ENCODE data around the gene SMIM28.

- TF ChIP-seq CTCF (IDR thresholded peaks at IDR 0.05) (no peak), POLR2A (IDR thresholded peaks at IDR 0.05) (no peak), EP300 (IDR thresholded peaks at IDR 0.05) (no peak)
Observed at GRCh38 chr6:138334000-138334399, 43.7 kb upstream of the SMIM28 start.
